Natural killer cell (primary cell): ENCODE measurements around the gene WNT3A. TPM values are rescaled to one million over a fixed set of nuclear protein-coding genes. Genes with fewer than 3 reads are reported as not detected.

Experiments
- ATAC-seq, 3 donors: fragments of 150-1000 bp in 2 of 3; fragments of 200-7000 bp in 1 of 3; cut with Tn5 transposase; 1 replicate in 1 of 3; 2 replicates in 2 of 3; pipeline ENCODE4 v1.10.0; 2021; ENCODE audit warnings: mild to moderate bottlenecking in 2 of 3, moderate library complexity in 2 of 3
- DNase-seq, 2 donors: peaks; one replicate each; pipeline versions ENCODE4 v3.0.0 to v3.0.0-alpha.2; 2013 to 2021; ENCODE audit warnings: mixed read lengths in 1 of 2
- H3K27ac ChIP-seq: one replicate; pipeline ENCODE4 v1.5.1; 2013; ENCODE audit warnings: mild to moderate bottlenecking, low read length
- H3K27me3 ChIP-seq: one replicate; pipeline ENCODE4 v1.6.1; 2013; ENCODE audit warnings: low read length; ENCODE audit not compliant: control insufficient read depth, insufficient read depth
- H3K36me3 ChIP-seq: one replicate; pipeline ENCODE4 v1.6.1; 2013; ENCODE audit warnings: low read length; ENCODE audit not compliant: control insufficient read depth, insufficient read depth
- H3K4me1 ChIP-seq: one replicate; pipeline ENCODE4 v1.6.1; 2013; ENCODE audit warnings: low read length; ENCODE audit not compliant: control insufficient read depth, insufficient read depth
- H3K4me3 ChIP-seq: one replicate; pipeline ENCODE4 v1.5.1; 2013; ENCODE audit warnings: low read length
- H3K9me3 ChIP-seq: one replicate; pipeline ENCODE4 v1.6.1; 2013; ENCODE audit warnings: low read length; ENCODE audit not compliant: control insufficient read depth, insufficient read depth
- H3K27ac Mint-ChIP-seq, 2 donors: one replicate each; pipeline ENCODE4 v1.8.0; 2022; ENCODE audit warnings: mild to moderate bottlenecking in 2 of 2, mixed read lengths in 2 of 2, moderate library complexity in 1 of 2
- H3K27me3 Mint-ChIP-seq, 2 donors: one replicate each; pipeline ENCODE4 v1.8.0; 2022; ENCODE audit warnings: low read depth in 2 of 2, mixed read lengths in 2 of 2
- H3K36me3 Mint-ChIP-seq: one replicate; pipeline ENCODE4 v1.8.0; 2022; ENCODE audit warnings: mixed read lengths
- H3K4me1 Mint-ChIP-seq, 2 donors: one replicate each; pipeline ENCODE4 v1.8.0; 2022; ENCODE audit warnings: mixed read lengths in 2 of 2
- H3K4me3 Mint-ChIP-seq: one replicate; pipeline ENCODE4 v1.8.0; 2022; ENCODE audit warnings: mild to moderate bottlenecking, moderate library complexity, mixed read lengths
- H3K9me3 Mint-ChIP-seq, 2 donors: one replicate each; pipeline ENCODE4 v1.8.0; 2022; ENCODE audit warnings: mixed read lengths in 2 of 2
- CTCF ChIP-seq: fragments of 200-600 bp; IDR thresholded peaks from one replicate; pipeline ENCODE4 v1.8.0; 2022; ENCODE audit warnings: antibody characterized with exemption
- WGBS: methylation state at CpG from one replicate; pipeline ENCODE4 v1.1.7; 2013; ENCODE audit warnings: missing lambda C conversion rate; ENCODE audit not compliant: insufficient coverage; 5-methylcytosine and 5-hydroxymethylcytosine counted together
- intact Hi-C: fragments of 100-400 bp; cut with micrococcal nuclease; formaldehyde crosslinking; loops from one replicate; pipeline ENCODE4 v1.14.2; 2022
- total RNA-seq, 4 donors: library from RNA; stranded (reverse); fragments of 120-200 nt in 1 of 4; gene quantifications; one replicate each; pipeline versions ENCODE4 v1.2.3 to v1.2.4, GENCODE V29; 2013 to 2022

Gene WNT3A
- total RNA-seq, 3 donors from 2014 or later (not counting 1 experiment from before 2014, with no cell fraction given): not detected

GRCh38 chr1:228010921-228011320, 4.1 kb downstream of the WNT3A start:
- H3K27me3 ChIP-seq: peaks cover 2% of the 10 kb centered on the region
- no peak overlapping the region for H3K4me3 Mint-ChIP-seq
- WGBS: 78% methylated on average over 7 of the region's 7 CpGs
- H3K27ac ChIP-seq: no peak overlapping the region
- H3K27ac Mint-ChIP-seq: no peak overlapping the region
- ATAC-seq (no peak), DNase-seq (peak in 1 of 2 donors; percentile 9)
- no peaks in the 10 kb centered on the region for H3K36me3 Mint-ChIP-seq
- H3K9me3 Mint-ChIP-seq: no peaks in the 10 kb centered on the region
- intact Hi-C loops: no loop called here
- peaks cover 3% of the 10 kb centered on the region for H3K4me1 ChIP-seq
- no peak for TF ChIP-seq CTCF
- H3K36me3 ChIP-seq: no peaks in the 10 kb centered on the region
- peaks cover 0 to 4% of the 10 kb centered on the region in 2 donors for H3K4me1 Mint-ChIP-seq
- no peak overlapping the region for H3K4me3 ChIP-seq
- peaks cover 16 to 30% of the 10 kb centered on the region in 2 donors for H3K27me3 Mint-ChIP-seq
- H3K9me3 ChIP-seq: no peaks in the 10 kb centered on the region

- 86% methylated on average over 16 of the region's 16 CpGs for WGBS
- H3K4me3 Mint-ChIP-seq: no peak overlapping the region
Measured at GRCh38 chr1:228011721-228012311, 5.0 kb downstream of the WNT3A start.

GRCh38 chr1:228012555-228012954, 5.8 kb downstream of the WNT3A start:
- H3K36me3 ChIP-seq: no peaks in the 10 kb centered on the region
- H3K9me3 ChIP-seq: no peaks in the 10 kb centered on the region
- H3K27ac Mint-ChIP-seq: no peak overlapping the region
- WGBS: 93% methylated on average over 5 of the region's 5 CpGs
- TF ChIP-seq CTCF: no peak
- DNase-seq (no peak), ATAC-seq (no peak)
- intact Hi-C loops: no loop called here
- no peaks in the 10 kb centered on the region for H3K36me3 Mint-ChIP-seq
- peaks cover 3% of the 10 kb centered on the region for H3K4me1 ChIP-seq
- H3K27me3 ChIP-seq: peaks cover 2% of the 10 kb centered on the region
- H3K27ac ChIP-seq: no peak overlapping the region
- H3K4me3 ChIP-seq: no peak overlapping the region
- no peak overlapping the region for H3K4me3 Mint-ChIP-seq
- peaks cover 14 to 25% of the 10 kb centered on the region in 2 donors for H3K27me3 Mint-ChIP-seq
- no peaks in the 10 kb centered on the region for H3K9me3 Mint-ChIP-seq
- H3K4me1 Mint-ChIP-seq: peaks cover 0 to 4% of the 10 kb centered on the region in 2 donors

More at GRCh38 chr1:228011721-228012311, 5.0 kb downstream of the WNT3A start:
- TF ChIP-seq CTCF: no peak
- no peaks in the 10 kb centered on the region for H3K9me3 Mint-ChIP-seq
- Histone ChIP-seq H3K27ac (no peak overlapping the region), H3K9me3 (no peaks in the 10 kb centered on the region), H3K36me3 (no peaks in the 10 kb centered on the region), H3K4me1 (peaks cover 3% of the 10 kb centered on the region), H3K4me3 (no peak overlapping the region), H3K27me3 (peaks cover 2% of the 10 kb centered on the region)
- DNase-seq (peak in 1 of 2 donors; percentile 9), ATAC-seq (no peak)
- H3K4me1 Mint-ChIP-seq: peaks cover 0 to 4% of the 10 kb centered on the region in 2 donors
- peaks cover 14 to 30% of the 10 kb centered on the region in 2 donors for H3K27me3 Mint-ChIP-seq
- intact Hi-C loops: no loop called here
- H3K36me3 Mint-ChIP-seq: no peaks in the 10 kb centered on the region
- H3K27ac Mint-ChIP-seq: no peak overlapping the region
